Stimulated activated CD8-positive, alpha-beta memory T cell treated with anti-CD3 and anti-CD28 coated beads, Interleukin-2, amount 100 ng/mL, for 1 hour (primary cell): ENCODE measurements around the gene FAM222A.

Source experiments
- DNase-seq, 2 donors: peaks; one replicate each; pipeline ENCODE4 v3.0.0-alpha.2; 2020; ENCODE audit warnings: low read depth in 2 of 2

FAM222A gene

GRCh38 chr12:109760031-109760929 is 46.7 kb downstream of the FAM222A start:
- DNase-seq, result no peak

GRCh38 chr12:109760930-109761921 is 47.6 kb downstream of the FAM222A start:
- DNase-seq, result no peak

GRCh38 chr12:109762071-109762672 is 48.5 kb downstream of the FAM222A start:
- DNase-seq, result no peak

GRCh38 chr12:109762673-109763191 is 49.1 kb downstream of the FAM222A start:
- no peak for DNase-seq

- DNase-seq, result no peak
These were observed 49.7 kb downstream of the FAM222A start for GRCh38 chr12:109763201-109763841.

GRCh38 chr12:109764123-109764522 is 50.5 kb downstream of the FAM222A start:
- DNase-seq, result no peak

- DNase-seq, result no peak
These were observed 51.3 kb downstream of the FAM222A start for GRCh38 chr12:109764776-109765445.

GRCh38 chr12:109765446-109765810 is 51.8 kb downstream of the FAM222A start:
- DNase-seq, result no peak

- DNase-seq, result no peak
These were observed 52.7 kb downstream of the FAM222A start for GRCh38 chr12:109766251-109766778.

GRCh38 chr12:109767456-109767855 is 53.8 kb downstream of the FAM222A start:
- no peak for DNase-seq

- no peak for DNase-seq
These were observed 54.6 kb downstream of the FAM222A start for GRCh38 chr12:109767991-109768900.

- DNase-seq, result no peak
These were observed 55.5 kb downstream of the FAM222A start for GRCh38 chr12:109768901-109769670.

GRCh38 chr12:109770104-109770860 is 56.7 kb downstream of the FAM222A start:
- DNase-seq, result no peak

- DNase-seq, result no peak
These were observed 57.4 kb downstream of the FAM222A start for GRCh38 chr12:109770861-109771670.

GRCh38 chr12:109771746-109772621 is 58.4 kb downstream of the FAM222A start:
- DNase-seq, result no peak
